Measurements from ENCODE around the gene GPR68.
"Not testable (repeated sequence)": the region's sequence is repeated elsewhere in the genome, so short reads cannot be mapped to it uniquely, and the experiment has no call there.

The GPR68 gene

DNA sequence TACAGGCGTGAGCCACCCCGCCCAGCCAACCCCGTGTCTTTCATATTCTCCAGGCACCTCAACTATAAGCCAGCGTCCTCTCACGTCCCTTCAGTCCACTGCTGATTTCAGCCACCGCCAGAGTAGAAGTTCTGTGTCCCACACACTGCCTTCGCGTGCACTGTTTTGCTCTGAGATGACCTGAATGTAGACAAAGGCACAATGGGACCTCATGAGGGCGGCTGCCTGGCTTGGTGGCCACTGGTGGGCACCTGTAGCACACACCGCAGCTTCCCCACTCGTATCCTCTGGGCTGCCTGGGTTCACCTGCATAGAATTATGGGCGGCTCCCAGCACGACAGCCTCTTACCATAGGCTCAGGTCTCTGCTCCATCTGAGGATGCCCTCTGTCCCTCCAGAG, 57.2 kb downstream of the GPR68 start:
- DNase-seq, result no peak

- DNase-seq, result no peak
Measured at GRCh38 chr14:91186515-91187066, 57.9 kb downstream of the GPR68 start.

- no peak for DNase-seq
Measured at GRCh38 chr14:91185721-91186120, 58.8 kb downstream of the GPR68 start.

- DNase-seq, result no peak
Measured at GRCh38 chr14:91184559-91184958, 59.9 kb downstream of the GPR68 start.

DNA sequence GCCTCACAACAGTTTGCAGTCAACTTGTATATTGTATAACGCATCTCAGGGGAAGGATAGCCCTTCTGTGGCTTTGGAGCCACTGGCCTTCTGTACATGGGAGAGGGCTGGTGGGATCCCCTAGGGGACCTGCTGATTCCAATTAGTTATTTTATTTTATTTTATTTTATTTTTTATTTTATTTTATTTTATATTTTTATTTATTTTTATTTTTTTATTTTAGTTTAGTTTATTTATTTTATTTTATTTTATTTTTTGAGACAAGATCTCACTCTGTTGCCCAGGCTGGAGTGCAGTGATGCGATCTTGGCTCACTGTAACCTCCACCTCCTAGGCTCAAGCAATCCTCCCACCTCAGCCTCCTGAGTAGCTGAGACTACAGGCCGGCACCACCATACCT, 61.8 kb downstream of the GPR68 start:
- not testable (repeated sequence) for DNase-seq

Data from activated T-cell treated with anti-CD3 and anti-CD28 coated beads for 4 hours (primary cell).